Right kidney (tissue), 1 donor: ENCODE measurements around the gene DDX46.
"Not testable (repeated sequence)": the region's sequence is repeated elsewhere in the genome, so short reads cannot be mapped to it uniquely, and the experiment has no call there.

Experiments used
- DNase-seq: peaks from one replicate; pipeline ENCODE4 v3.0.0-alpha.2; 2016

Gene DDX46

DNA sequence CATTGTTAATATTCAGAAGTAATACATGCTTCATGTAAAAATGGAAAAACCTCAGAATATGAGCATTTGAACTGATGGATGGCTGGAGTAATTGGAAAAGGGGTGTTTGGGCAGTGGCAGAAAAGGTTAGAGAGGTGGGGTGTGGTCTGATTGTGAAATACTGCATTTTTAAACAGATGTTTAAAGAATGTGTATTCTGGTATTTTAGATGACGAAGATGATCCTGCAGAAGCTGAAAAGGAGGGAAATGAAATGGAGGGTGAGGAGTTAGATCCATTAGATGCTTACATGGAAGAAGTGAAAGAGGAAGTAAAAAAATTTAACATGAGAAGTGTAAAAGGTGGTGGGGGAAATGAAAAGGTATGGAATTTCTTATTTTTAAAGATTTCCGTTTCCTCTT, 18.8 kb downstream of the DDX46 start:
- DNase-seq, result no peak

DNA sequence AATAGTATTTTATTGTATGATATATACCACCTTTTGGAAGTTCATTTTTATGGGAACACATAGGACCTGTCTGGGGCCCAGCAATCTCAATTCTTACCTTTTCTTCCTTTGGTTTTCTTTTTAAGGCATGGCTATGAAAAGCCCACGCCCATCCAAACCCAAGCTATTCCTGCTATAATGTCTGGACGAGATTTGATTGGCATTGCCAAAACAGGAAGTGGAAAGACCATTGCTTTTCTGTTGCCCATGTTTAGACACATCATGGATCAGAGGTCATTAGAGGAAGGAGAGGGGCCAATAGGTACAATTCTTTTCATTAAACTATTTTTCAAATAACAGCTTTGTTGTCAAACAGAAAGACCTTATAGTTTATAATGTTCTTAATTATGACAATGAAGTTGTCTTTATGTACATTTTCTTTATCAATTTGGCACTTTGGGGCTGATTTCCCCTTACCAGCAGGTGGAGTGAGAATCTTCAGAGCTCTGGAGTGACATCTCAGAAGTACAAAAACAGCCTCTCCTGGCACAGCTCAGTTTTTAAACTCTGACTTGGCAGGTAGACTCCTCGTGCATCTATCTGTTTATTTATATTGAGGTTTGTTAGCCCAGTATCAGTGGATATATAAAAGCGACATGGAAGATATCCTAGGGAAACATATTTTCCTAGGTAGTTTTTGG, 25.8 kb downstream of the DDX46 start:
- DNase-seq, result no peak

DNA sequence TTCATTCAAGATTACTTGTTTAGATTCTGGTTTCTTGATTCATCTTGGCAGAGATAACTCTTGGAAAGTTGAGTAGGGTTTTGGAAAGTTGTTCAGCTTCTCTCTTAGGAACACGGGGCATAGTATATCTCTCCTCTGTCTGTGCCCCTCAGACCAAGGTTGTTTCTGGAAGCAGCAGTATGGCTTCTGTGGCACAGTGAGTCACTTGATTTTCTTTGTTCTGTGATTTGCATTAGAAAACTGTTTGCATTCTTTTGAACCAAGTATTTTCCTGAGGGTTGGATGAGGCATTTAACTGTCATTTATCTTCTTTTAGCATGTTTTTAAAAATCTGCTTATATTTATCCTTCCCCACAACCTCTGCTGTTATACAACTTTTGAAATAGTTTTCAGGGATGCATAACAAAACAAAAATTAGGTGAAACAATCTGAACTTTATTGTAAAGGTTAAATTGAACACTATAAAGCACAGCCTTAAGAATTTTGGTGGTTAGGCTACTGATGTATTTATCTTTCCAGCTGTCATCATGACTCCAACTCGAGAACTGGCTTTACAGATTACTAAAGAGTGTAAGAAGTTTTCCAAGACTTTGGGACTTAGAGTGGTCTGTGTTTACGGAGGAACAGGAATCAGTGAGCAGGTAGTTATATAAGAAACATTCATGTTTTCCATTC, 26.5 kb downstream of the DDX46 start:
- DNase-seq, result no peak

DNA sequence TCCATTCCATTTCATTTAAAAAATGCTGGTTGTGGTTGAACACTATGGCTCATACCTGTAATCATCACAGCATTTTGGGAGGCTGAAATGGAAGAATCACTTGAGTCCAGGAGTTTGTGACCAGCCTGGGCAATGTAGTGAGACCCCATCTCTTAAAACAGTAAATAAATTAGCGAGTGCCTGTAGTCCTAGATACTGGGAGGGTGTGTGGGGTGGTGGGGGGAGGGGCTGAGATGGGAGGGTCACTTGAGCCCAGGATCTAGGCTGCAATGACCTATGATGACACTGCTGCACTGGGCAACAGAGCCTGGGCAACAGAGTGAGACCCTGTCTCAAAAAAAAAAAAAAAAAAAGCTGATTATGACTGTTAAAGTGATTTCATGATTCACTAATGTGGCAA, 29.1 kb downstream of the DDX46 start:
- DNase-seq, result no peak

DNA sequence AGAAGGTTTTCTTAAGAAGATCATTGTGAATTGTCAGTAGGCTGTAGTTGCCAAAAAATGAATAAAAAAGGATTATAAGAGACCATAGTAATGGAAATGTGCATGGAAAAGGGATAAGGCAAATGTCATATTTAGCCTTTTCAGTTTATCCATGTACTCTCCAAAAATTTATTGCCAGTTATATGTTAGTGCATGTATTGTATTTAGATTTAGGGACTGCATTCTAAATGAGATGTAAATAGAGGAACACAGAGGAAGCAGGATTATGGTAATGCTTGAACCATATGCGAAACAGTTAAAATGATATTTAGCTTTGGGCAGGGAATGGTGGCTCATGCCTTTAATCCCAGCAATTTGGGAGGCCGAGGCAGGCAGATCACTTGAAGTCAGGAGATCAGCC, 33.0 kb downstream of the DDX46 start:
- DNase-seq, result no peak

DNA sequence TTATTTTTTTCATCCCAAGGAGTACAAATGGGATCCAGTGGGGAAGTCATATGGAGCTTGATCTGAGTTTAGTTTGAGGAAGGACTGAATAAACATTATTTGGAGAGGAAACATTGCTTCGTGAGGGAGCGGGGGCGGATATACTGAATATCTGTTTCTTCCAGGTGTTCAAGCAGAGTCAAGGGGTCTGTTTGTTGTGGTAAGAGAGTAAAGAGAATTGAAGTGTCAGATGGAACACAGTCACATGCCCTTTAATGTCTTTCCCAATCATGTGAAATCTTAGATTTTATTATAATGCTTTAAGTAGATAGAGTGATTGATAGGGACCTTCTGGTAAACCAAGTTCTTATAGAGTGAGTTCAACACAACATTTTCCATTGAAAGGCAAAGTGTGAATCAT, 33.7 kb downstream of the DDX46 start:
- DNase-seq, result no peak

DNA sequence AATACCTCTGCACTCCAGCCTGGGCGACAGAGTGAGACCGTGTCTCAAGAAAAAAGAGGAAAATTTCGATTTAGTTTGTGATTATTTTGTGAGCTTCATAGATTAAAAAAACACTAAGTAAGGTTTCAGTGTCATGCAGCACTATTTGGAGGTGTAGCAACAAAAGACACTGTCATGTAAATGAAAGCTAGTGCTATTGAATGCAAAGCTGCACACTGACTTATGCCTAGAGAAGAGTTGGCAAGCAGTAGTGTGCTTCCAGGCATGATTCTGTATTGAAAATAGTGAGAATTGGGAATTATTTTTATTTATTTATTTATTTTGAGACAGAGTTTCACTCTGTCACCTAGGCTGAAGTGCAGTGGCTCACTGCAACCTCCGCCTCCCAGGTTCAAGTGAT, 34.5 kb downstream of the DDX46 start:
- DNase-seq, result no peak

DNA sequence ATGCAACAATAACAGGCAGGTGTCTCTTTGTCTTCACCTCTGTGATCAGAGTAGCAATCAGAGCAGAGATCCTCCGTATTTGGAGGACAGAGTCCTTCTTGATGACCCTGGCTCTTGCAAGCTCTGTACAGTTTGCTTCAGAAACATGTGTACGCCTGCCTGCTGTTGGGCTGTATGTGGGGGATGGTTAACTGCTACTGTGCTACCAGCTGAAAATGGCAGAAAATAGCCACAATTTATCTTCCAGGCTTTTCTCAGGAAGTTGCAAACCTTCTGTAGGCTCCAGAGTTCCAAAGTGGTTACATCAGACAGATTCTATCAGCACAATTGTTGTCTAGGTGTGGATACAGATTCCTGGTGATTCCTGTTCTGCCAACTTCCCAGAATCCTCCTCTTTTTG, 35.5 kb downstream of the DDX46 start:
- no peak for DNase-seq

DNA sequence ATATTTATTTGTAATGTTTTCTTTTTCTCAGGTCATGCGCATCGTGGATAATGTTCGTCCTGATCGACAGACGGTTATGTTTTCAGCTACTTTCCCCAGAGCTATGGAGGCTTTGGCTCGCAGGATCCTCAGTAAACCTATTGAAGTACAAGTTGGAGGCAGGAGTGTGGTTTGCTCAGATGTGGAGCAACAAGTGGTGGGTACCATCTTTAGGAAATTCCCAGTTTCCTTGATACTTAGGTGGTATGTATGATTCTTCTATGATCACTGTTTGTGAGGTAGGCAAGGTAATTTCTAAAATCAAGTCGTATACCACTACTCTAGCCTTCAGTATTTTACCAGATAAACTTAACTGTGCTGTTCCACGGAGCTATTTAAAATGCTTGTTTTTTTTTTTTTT, 36.2 kb downstream of the DDX46 start:
- no peak for DNase-seq

DNA sequence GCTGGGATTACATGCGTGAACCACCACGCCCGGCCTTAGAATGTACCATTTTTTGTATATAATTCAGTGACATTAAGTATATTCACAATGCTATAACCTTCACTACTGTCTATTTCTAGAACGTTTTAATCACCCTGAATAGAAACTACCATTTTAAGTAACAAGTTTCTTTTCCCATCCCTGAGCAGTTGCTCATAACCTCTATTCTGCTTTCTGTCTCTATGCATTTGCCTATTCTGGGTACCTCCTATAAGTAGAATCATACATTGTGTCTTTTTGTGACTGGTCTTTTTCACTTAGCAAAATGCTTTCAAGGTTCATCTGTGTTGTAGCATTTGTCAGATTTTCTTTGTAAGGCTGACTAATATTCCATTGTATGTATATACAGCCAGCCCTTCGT, 39.9 kb downstream of the DDX46 start:
- DNase-seq, result no peak

DNA sequence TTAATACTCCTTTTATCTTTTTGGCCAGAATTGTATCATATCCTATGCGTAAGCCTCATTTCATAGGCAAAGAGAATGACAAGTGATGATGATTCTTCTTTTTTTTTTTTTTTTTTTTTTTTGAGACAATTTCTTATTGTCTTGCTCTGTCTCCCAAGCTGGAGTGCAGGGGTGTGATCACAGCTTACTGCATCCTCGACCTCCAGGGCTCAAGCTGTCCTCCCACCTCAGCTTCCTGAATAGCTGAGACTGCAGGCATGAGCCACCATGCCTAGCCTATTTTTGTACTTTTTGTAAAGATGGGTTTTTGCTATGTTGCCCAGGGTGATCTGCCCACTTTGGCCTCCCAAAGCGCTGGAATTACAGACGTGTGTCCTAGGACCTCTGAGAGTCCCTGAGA, 45.2 kb downstream of the DDX46 start:
- no peak for DNase-seq

DNA sequence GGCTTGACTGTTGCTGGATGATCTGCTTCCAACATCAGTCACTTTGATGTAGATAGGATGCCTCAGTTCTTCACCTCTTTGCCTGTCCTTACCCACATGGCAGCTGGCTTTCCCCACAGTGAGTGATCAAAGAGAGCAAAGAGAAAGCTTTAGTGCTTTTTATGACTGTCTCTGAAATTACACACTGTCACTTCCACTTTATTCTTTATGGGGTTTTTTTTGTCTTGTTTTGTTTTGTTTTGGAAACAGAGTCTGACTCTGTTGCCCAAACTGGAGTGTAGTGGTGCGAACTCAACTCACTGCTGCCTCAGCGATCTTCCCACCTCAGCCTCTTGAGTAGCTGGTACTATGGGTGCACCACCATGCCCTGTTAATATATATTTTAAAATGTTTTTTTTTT, 54.8 kb downstream of the DDX46 start:
- no peak for DNase-seq

DNA sequence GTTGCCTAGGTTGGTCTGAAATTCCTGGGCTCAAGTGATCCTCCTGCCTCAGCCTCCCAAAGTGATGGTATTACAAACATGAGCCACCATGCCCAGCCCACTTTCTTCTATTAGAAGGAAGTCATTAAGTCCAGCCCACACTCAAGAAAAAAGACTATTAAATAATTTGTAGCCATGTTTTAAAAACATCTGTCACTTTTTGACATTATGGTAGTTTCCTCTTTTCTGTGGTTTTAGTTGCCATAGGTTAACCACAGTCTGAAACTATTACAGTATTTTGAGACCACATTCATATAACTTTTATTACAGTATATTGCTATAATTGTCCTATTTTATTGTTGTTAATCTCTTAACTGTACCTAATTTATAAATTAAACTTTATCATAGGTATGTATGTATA, 55.2 kb downstream of the DDX46 start:
- no peak for DNase-seq

DNA sequence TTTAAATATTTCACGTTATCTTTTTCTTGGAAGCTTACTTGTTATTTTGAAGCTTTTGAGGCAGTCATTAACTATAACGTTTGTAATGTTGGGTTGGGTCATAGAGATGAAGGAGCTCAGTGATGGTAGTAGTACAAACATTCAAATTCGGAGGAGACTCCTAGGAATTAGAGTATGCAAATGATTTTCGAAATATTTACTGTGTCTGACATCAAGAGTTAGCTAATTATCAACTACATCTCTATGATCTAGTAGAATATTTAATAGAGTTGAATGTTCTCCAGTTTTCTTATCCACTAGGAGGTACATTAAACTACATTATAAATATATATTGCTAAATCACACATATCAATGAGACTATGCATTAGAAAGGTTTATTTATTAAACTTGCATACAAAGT, 58.4 kb downstream of the DDX46 start:
- DNase-seq, result no peak

DNA sequence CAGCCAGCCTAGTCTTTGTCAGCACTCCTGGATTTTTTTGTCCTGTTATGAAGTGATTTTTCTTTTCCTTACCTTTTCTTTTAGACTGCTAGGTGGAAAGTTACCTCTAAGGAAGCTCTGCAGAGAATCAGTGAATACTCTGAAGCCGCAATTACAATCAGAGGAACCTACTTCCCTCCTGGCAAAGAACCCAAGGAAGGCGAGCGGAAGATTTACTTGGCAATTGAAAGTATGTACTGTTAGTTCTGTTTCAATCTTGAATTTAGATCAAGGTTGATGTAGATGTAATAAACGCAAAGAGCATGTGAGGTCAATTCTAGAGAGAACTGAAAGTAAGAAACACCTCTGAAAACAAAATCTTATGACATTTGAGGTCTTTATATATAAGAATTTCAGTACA, 60.2 kb downstream of the DDX46 start:
- no peak for DNase-seq

DNA sequence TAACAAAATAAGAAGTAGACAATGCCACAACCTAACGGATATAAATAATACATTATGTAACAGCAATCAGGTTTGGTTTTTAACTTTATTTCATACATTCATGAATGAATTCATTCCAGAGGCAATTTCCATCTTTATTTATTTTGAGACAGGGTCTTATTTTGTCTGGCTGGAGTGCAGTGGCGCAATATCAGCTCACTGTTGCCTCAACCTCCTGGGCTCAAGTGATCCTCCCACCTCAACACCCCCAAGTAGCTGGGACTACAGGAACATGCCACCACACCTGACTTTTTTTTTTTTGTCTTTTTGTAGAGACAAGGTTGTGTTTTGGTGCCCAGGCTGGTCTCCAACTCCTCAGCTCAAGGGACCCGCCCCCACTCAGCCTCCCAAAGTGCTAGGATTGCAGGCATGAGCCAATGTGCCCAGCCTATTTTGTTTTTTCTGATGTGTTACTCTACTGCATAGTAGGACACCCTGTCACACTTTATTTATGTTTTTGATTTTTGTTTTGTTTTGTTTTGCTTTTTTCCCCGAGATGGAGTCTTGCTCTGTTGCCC, 60.9 kb downstream of the DDX46 start:
- no peak for DNase-seq

DNA sequence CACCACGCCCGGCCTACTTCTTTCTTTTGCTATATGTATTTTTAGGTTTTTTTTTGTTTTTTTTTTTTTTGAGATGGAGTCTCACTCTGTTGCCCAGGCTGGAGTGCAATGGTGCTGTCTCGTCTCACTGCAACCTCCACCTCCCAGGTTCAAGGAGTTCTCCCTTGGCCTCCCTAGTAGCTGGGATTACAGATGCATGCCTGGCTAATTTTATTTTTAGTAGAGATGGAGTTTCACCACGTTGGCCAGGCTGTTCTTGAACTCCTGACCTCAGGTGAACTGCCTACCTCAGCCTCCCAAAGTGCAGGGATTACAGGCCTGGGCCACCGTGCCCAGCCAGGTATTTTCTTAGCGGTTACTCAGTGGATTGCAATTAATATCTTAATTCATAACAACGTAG, 63.3 kb downstream of the DDX46 start:
- DNase-seq, result no peak

DNA sequence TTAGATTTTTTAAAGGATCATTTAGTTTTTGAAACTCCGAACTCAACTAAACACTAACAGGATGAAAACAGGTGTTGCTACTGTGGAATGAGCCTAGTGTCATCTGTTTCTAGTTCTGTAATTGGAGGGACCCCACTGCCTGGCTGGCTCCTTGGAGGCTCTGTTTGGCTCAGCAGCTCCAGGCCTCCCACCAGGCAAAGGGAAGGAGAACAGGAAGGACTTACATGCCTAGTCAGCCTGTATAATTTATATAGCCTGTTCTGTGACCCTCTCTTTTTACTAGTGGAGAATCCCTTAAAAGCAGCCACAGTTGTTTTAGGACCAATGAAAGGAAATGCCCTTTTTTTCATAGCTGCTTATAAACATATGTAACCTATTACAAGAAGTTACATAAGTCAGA, 66.1 kb downstream of the DDX46 start:
- no peak for DNase-seq

DNA sequence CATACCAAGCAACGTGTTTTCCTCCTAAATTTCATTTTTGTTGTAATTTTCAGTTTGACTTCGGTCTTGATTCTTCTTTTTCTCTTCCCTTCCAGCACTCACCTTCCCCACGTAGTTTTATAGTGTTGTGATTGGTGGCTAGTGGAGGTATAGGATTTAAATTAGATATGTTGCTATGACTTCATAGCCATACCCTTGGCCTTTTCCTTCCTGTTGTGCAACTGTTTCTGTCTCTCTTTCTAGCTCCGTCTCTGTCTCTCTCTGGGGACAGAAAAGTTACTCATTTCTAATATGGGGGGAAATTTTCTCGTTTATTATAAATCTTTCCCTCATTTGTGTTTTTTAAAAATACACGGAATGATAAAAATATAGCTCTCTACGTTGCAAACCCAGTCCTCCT, 66.6 kb downstream of the DDX46 start:
- no peak for DNase-seq

DNA sequence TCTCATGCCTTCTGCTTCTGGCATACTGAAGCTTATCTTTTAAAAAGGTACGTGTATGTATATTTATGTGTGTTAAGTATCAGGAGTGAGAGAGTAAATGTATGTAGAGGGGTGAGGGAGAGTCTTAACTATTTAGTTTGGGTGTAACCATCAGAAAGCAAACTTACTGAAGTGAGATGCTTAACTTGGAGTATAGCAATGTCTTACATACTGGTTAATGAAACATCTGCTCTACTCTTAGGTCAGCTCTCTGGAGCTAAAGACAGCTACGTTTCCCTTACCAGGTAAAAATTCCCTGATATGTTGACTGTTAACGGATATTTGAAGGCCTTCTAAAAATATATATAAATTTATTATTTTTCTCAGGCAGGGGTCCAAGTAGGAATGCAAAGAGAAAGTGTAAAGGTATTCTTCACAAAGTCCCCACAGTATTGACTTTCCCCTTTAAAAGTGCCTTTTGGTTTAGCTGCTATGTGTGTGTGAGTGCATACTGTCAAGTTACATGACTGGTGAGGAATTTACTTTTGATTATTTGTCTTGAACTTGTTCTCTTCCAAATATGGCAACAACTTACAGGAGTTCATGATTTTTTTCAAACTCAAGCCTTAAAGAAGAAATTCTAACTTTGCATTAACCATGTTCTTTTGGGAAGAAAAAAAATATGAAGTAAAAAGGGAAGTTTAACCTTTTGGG, 74.9 kb downstream of the DDX46 start:
- no peak for DNase-seq

DNA sequence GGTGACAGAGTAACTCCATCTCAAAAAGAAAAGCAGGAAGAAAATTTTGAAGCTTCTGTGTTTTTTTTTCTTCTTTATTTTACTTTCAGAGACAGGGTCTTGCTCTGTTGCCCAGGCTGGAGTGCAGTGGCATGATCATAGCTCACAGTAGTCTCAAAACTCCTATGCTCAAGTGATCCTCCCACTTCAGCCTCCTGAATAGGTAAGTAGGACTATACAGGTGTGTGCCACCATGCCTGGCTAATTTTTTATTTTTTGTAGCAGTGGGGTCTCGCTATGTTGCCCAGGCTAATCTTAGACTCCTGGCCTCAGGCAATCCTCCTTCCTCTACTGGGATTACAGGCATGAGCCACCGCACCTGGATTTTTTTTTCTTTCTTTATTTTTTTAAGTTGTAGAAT, 77.0 kb downstream of the DDX46 start:
- DNase-seq, result no peak

DNA sequence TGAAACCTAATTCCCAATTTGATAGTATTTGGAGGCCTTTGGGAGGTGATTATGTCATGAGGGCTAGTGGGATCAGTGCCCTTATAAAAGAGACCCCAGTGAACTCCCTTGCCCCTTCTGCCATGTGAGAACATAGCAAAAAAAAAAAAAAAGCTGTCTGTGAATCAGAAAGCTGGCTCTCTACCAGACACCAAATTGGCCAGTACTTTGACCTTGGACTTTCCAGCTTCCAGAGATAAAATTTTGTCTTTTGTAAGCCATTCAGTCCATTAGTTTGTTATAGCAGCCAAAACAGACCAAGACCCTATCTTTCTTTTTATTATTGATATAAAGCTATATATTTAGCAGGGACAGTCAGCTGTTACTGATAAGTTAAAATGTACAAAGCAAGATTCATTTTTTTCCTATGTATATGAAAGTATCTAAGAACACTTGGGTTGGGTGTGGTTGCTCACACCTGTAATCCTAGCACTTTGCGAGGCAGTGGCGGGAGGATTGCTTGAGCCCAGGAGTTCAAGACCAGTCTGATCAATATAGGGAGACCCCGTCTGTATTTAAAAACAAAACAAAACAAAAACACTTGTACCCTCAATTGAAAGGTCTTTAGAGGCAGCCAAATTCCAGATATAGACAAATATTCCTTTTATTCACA, 79.1 kb downstream of the DDX46 start:
- DNase-seq, result no peak

DNA sequence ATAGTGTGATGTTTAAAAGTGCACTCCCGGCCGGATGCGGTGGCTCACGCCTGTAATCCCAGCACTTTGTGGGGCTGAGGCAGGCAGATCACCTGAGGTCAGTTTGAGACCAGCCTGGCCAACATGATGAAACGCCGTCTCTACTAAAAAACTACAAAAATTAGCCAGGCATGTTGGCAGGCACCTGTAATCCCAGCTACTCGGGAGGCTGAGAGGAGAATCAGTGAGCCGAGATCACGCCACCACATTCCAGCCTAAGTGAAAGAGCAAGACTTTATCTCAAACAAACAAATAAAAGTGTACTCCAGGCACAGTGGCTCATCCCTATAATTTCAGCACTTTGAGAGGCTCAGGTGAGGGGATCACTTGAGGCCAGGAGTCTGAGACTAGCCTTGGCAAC, 79.8 kb downstream of the DDX46 start:
- DNase-seq, result not testable (repeated sequence)
